ENCODE measurements around the gene MRAP. TPM values are rescaled to one million over a fixed set of nuclear protein-coding genes. Genes with fewer than 3 reads are reported as not detected.

Gene MRAP
- total RNA-seq, 4 donors from 2014 or later = 0.45 to 1.4 (median 1.3) TPM; not detected in 1

- intact Hi-C loops (cut with DNase I; ENCODE audit: low total_unique reads) = no loop called here
- H3K4me3 ChIP-seq (ENCODE audit: low read depth, poor library complexity, severe bottlenecking) = no peak overlapping the region
- TF ChIP-seq POLR2A (IDR thresholded peaks at IDR 0.05) (no peak), CTCF (IDR thresholded peaks at IDR 0.05) (no peak)
- 90 to 92% methylated on average over 5 of the region's 5 CpGs for WGBS, 2 donors
- peak in 1 of 2 donors; percentile 63 for DNase-seq (ENCODE audit: low spot score in 2 of 2)
Observed at GRCh38 chr21:32312326-32312725, 13.7 kb downstream of the MRAP start.

DNA sequence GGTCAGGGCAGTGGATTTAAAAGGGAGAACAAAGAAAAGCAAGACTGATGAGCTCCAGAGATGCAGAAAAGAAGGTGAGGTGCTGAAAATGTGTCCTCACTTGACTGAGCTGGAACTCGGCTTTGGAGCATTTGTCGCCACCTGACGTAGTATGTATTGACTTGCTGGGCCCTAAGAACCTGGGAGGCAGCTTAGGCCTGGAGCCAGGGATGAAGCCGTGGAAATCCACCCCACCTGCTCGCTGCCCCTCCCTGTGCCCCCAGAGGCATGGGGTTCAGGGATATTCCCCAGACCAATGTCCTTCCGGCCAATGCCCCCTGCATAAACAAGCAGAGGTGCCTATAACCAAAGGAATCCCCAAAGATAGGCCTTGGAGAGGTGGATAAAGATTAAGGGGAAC is 14.3 kb downstream of the MRAP start:
- TF ChIP-seq CTCF (IDR thresholded peaks at IDR 0.05) (no peak), POLR2A (IDR thresholded peaks at IDR 0.05) (no peak)
- DNase-seq (ENCODE audit: low spot score in 2 of 2) = peak in 1 of 2 donors; percentile 72
- H3K4me3 ChIP-seq (ENCODE audit: low read depth, poor library complexity, severe bottlenecking) = no peak overlapping the region
- intact Hi-C loops (cut with DNase I; ENCODE audit: low total_unique reads) = no loop called here
- 92% methylated on average over 6 of the region's 6 CpGs for WGBS, 2 donors

DNA sequence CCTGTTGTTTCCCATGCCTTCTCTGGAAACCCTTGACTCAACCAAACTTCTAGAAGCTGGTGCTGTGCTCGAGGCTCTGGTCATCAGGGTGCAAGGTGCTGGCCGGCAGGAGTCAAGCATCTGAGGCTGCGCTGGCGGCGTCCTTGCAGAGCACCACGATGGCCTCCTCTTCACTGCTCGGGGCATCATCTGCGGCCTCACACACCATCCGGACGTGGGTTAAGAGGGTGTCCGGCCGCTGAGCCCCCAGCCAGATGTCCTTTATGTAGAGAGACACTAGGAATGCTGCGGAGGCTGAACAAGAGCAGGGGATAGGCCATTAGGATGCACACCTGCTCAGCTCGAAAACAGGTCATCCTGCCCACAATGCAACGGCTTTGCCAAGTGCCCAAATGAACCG is 16.2 kb downstream of the MRAP start:
- intact Hi-C loops (cut with DNase I; ENCODE audit: low total_unique reads) = no loop called here
- TF ChIP-seq POLR2A (IDR thresholded peaks at IDR 0.05) = no peak
- TF ChIP-seq CTCF (IDR thresholded peaks at IDR 0.05) = no peak
- peak in 1 of 2 donors; percentile 78 for DNase-seq (ENCODE audit: low spot score in 2 of 2)
- 96 to 99% methylated on average over 12 to 16 of the region's 16 CpGs for WGBS, 2 donors
- no peak overlapping the region for H3K4me3 ChIP-seq (ENCODE audit: low read depth, poor library complexity, severe bottlenecking)

GRCh38 chr21:32315511-32316281 is 17.0 kb downstream of the MRAP start:
- TF ChIP-seq CTCF (IDR thresholded peaks at IDR 0.05) (no peak), POLR2A (IDR thresholded peaks at IDR 0.05) (no peak)
- H3K4me3 ChIP-seq (ENCODE audit: low read depth, poor library complexity, severe bottlenecking) = no peak overlapping the region
- intact Hi-C loops (cut with DNase I; ENCODE audit: low total_unique reads) = no loop called here
- 92 to 95% methylated on average over 14 of the region's 14 CpGs for whole genome bisulfite sequencing, 2 donors
- peak in 1 of 2 donors; percentile 77 for DNase-seq (ENCODE audit: low spot score in 2 of 2)

DNA sequence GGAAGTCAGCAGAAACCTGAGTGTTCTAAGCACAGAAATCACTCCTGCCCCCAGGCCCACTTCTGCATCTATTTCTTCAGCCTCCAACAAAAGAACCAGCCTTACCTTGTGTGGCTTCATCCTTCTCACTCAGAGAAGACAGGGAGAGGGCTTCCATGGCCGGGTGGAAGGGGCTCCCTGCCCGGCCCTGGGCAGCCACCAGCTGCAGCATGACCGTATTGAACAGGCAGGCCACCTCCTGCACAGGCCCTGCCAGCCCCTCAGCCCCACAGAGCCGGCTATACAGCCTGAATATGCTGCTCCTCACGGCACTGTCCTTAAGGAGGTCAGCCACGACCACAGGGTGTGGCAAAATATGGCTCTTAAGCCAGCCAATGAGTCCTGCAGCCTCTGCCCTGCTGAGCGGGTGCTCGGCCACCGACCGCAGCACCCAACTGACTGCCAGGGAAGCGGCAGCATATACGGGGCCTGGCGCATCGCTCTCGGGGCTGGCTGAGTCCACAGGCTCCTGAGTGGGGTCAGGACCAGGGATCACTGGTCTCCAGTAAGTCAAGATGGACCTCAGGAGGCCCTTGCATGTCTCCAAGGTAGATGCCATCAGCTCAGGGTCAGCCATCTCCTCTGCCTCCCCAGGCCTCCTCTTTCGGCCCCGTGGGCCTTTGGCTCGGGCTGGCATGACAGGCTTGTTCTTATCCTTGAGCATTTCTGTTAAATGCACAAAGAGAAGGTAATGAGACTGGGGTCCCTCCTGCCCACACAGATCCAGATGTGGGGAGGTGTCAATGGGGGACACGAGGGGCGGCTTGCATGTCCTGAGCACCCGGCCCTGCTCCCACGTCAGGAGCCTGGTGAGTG is 17.9 kb downstream of the MRAP start:
- intact Hi-C loops (cut with DNase I; ENCODE audit: low total_unique reads) = no loop called here
- WGBS, 2 donors = 94 to 96% methylated on average over 22 of the region's 22 CpGs
- TF ChIP-seq POLR2A (IDR thresholded peaks at IDR 0.05) = no peak
- no peak for TF ChIP-seq CTCF (IDR thresholded peaks at IDR 0.05)
- DNase-seq (ENCODE audit: low spot score in 2 of 2) = peak in 1 of 2 donors; percentile 75
- no peak overlapping the region for H3K4me3 ChIP-seq (ENCODE audit: low read depth, poor library complexity, severe bottlenecking)
